Mucosa of descending colon (tissue), 3 donors: Measurements from ENCODE around the gene CD37. TPM values are rescaled to one million over a fixed set of nuclear protein-coding genes. Genes with fewer than 3 reads are reported as not detected.

Experiments used
- ATAC-seq: fragments of 200-7000 bp; cut with Tn5 transposase; one replicate; pipeline ENCODE4 v1.9.1; 2020; ENCODE audit warnings: mild to moderate bottlenecking, moderate library complexity
- DNase-seq, 3 donors: peaks; one replicate each; pipeline ENCODE4 v3.0.0-alpha.2; 2020
- H3K36me3 ChIP-seq: fragments of 200-600 bp; one replicate; pipeline ENCODE4 v1.8.0; 2021; ENCODE audit warnings: low read depth, mild to moderate bottlenecking
- H3K4me1 ChIP-seq: fragments of 200-600 bp; one replicate; pipeline ENCODE4 v1.8.0; 2021; ENCODE audit warnings: low read depth, mild to moderate bottlenecking
- H3K4me3 ChIP-seq: fragments of 200-600 bp; one replicate; pipeline ENCODE4 v1.8.0; 2021; ENCODE audit warnings: mild to moderate bottlenecking
- H3K9me3 ChIP-seq: fragments of 200-600 bp; one replicate; pipeline ENCODE4 v1.8.0; 2021; ENCODE audit warnings: mild to moderate bottlenecking
- intact Hi-C, 2 donors: fragments of 100-400 bp; cut with DNase I in 1 of 2; cut with micrococcal nuclease in 1 of 2; formaldehyde crosslinking; loops; one replicate each; pipeline versions ENCODE4 v1.11.0 to v1.11.1; 2022; cut with DNase I, micrococcal nuclease
- total RNA-seq, 3 donors: library from RNA; stranded (reverse); fragmentation: NEBNext Ultra II Directional in 2 of 3; extraction: Animal tissue kit (Norgen Biotek cat#: 25700) in 2 of 3; gene quantifications; one replicate each; pipeline versions ENCODE4 v1.2.1 to v1.2.4, GENCODE V29; 2021 to 2023
- TF ChIP-seq, protein P1 (sequence below): fragments of 200-600 bp; IDR thresholded peaks from one replicate; pipeline ENCODE4 v1.8.0; 2022; ENCODE audit warnings: antibody characterized with exemption, mild to moderate bottlenecking
- donor health status: DM: no; HTN: no; CAD: no; lungs with moderate emphysema.
- donor health status: DM: no; HTN: no; CAD: no.
- donor health status: DM: no; HTN: yes; CAD: no.

CD37 gene
- total RNA-seq, 3 donors from 2014 or later, result 5.6 to 11.2 (median 10.1) TPM

DNA sequence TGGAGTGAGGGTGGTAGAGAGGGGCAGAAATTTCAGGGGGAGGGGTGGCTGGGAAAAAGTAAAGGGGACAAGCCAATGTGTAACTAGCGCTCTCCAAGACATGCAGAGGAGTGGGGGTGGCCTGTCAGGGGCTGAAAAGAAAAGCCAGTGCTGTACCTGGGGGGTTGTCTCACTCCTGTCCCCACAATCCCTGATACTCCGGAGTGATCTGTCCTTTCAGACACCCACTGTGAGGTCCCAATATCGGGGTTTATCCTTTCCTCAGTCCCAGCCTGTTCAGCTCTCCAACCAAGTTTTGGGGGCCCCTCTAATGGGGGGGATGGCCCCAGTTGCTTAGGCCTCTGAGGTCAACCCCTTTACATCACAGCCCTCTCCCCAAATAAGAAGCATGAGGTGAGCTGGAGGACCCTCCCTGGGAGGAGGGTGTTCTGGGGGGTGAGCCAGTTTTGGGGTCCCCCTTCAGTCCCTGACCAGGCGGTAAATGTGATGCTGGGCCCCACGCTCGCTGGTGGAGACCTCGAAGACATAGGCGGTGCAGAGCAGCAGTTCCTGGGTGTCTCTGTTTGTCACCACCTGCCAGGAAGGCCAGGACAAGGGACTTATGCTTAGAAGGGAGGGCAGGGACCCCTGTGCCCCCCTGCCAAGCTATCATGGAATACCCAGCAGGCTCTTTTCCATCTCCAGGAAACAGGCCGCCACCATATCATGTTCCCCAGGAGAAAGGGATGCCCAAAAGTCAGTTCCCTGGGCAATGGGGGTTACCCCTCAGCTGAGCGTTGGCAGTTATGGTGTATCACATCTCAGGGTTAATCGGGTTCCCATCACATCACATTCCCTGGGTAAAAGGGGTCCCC is 5.9 kb downstream of the CD37 start:
- Histone ChIP-seq H3K36me3 (no peaks in the 10 kb centered on the region), H3K4me3 (no peak overlapping the region), H3K9me3 (no peaks in the 10 kb centered on the region), H3K4me1 (peaks cover 19% of the 10 kb centered on the region)
- TF ChIP-seq, protein P1, sequence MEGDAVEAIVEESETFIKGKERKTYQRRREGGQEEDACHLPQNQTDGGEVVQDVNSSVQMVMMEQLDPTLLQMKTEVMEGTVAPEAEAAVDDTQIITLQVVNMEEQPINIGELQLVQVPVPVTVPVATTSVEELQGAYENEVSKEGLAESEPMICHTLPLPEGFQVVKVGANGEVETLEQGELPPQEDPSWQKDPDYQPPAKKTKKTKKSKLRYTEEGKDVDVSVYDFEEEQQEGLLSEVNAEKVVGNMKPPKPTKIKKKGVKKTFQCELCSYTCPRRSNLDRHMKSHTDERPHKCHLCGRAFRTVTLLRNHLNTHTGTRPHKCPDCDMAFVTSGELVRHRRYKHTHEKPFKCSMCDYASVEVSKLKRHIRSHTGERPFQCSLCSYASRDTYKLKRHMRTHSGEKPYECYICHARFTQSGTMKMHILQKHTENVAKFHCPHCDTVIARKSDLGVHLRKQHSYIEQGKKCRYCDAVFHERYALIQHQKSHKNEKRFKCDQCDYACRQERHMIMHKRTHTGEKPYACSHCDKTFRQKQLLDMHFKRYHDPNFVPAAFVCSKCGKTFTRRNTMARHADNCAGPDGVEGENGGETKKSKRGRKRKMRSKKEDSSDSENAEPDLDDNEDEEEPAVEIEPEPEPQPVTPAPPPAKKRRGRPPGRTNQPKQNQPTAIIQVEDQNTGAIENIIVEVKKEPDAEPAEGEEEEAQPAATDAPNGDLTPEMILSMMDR, result no peak
- intact Hi-C loops, result no loop called here
- DNase-seq (no peak), ATAC-seq (no peak)

DNA sequence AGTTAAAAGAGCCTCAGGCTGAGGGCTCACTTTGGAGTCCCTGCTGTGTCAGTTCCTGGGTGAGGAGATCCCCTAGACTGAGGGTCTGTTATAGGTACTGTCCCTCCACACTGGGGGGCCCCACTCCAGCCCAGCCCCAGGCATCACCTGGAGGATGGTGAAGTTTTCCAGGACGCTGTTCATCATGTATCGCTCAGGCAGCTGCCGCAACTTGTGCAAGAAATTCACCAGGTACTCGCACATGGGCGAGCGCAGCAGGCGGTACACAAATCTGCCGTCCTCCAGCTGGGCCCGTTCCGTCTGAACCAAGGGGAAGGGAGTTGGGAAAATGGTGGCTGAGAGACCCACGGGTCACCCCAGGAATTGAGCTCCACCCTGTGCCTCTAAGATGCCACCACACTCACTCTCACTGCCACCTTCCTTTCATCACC is 7.1 kb downstream of the CD37 start:
- H3K4me3 ChIP-seq, result no peak overlapping the region
- peaks cover 19% of the 10 kb centered on the region for H3K4me1 ChIP-seq
- ATAC-seq (no peak), DNase-seq (no peak)
- TF ChIP-seq, protein P1, result no peak
- intact Hi-C loops, result no loop called here
- H3K9me3 ChIP-seq, result no peaks in the 10 kb centered on the region
- H3K36me3 ChIP-seq, result no peaks in the 10 kb centered on the region

DNA sequence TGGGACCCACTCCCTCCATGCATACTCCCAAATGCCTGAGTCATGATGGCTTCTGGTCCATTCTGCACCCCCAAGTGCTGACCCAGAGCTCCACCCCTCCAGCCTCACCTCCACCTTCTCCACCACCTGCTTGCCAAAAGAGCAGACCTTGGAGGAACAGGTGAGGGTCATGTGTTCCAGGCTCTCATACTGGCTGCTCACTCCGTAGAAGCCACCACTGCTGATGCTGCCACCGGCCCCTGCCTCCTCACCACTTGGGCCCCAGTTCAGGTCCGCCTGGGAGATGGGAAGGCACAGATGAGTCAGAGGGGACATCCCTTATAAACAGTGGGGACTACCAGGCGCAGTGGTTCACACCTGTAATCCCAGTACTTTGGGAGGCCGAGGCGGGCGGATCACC is 7.9 kb downstream of the CD37 start:
- no peaks in the 10 kb centered on the region for H3K36me3 ChIP-seq
- intact Hi-C loops, result no loop called here
- no peak overlapping the region for H3K4me3 ChIP-seq
- no peaks in the 10 kb centered on the region for H3K9me3 ChIP-seq
- peaks cover 19% of the 10 kb centered on the region for H3K4me1 ChIP-seq
- ATAC-seq (no peak), DNase-seq (no peak)
- TF ChIP-seq, protein P1, result no peak

DNA sequence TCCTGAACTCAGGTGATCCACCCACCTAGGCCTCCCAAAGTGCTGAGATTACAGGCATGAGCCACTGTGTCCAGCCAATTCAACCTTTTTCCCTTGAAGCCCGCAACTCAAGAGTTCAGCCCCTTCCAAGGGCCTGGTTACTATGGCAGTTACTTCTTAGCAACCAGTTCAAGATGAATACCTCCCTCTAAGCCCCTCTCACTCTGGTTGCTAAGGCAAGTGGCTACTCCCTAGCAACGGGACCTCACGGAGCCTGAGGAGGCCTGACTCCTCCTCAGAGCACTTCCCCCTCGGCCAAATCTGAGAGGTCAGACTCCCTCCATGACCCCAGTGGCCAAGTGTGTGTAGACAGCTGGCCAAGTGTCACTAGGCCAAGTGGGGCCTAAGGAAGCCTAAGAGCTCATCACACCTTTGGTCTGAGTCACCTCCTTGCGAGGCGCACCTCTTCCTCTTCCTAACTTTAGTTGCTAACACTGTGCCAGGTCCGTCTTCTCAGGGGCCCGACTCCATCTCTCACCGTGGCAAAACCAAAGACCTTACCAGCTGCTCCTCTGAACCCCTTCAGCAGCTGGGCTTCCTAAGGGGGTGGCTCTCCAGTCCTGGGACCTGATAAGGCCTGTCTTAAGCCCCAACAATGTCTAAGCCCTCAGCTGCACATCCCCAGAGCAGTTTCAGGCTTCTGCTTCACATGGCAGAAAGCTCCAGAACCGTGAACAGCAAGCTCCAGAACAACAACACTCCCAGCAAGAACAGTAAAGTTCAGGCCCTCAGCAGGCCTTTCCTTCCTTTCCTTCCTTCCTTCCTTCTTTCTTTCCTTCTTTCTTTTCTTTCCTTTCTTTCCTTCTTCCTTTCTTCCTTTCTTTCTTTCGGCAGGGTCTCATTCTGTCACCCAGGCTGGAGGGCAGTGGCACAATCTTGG is 9.6 kb downstream of the CD37 start:
- DNase-seq (no peak), ATAC-seq (no peak)
- intact Hi-C loops, result no loop called here
- H3K36me3 ChIP-seq, result no peaks in the 10 kb centered on the region
- TF ChIP-seq, protein P1, result no peak
- no peaks in the 10 kb centered on the region for H3K9me3 ChIP-seq
- no peak overlapping the region for H3K4me3 ChIP-seq
- H3K4me1 ChIP-seq, result peaks cover 8% of the 10 kb centered on the region

DNA sequence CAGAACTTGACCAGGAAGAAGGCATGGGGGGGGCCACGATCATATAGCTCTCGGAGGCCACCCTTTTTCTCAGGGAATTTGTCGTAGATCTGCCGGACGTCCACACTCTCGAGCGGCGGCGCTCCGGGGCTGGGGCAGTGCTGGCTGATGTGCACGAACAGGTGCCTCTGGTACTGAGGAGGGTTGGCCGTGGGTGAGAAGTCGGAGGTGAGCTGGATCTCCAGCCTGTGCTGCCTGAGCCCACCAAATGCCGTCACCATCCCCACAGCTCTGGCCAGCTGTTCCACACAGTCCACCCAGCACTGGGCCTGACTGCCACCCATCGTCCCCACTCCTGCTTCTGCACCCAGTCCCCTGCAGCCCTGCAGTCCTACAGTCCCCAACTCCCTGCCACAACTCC is 12.0 kb downstream of the CD37 start:
- Histone ChIP-seq H3K9me3 (no peaks in the 10 kb centered on the region), H3K4me1 (no peaks in the 10 kb centered on the region), H3K36me3 (no peaks in the 10 kb centered on the region), H3K4me3 (no peak overlapping the region)
- intact Hi-C loops, result no loop called here
- DNase-seq, result no peak
- no peak for ATAC-seq
- TF ChIP-seq, protein P1, result no peak
